OCI-LY7 (cell line): ENCODE data around the gene VIL1.

ENCODE experiments used
- EZH2phosphoT487 ChIP-seq: fragments of 200-600 bp; sonication (generic); IDR thresholded peaks from 2 replicates; pipeline ENCODE4 v1.6.1; 2018; ENCODE audit warnings: low read depth, borderline replicate concordance, mild to moderate bottlenecking, mixed run types, antibody characterized with exemption, low read length, moderate library complexity, mixed read lengths
- TF ChIP-seq, protein P1 (sequence below): fragments of 200-600 bp; sonication (generic); conservative IDR thresholded peaks from 2 replicates; pipeline ENCODE4 v1.5.1; 2014; ENCODE audit warnings: mild to moderate bottlenecking, antibody characterized with exemption, low read length, moderate library complexity, mixed read lengths

DNA sequence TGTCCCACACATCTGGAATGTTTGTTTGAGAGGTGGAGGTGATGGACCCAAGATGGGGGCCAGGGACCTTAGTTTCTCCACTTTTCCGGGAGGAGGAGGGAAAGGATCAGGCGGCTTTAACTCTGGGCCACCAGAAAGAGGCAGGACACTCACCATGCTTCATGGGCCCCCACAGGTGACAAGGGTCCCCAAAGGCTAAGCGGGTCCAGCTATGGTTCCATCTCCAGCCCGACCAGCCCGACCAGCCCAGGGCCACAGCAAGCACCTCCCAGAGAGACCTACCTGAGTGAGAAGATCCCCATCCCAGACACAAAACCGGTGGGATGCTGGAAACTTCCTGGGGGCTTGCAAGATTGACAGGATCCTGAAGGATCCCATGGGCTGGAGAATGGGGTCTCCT, 36.1 kb upstream of the VIL1 start:
- TF ChIP-seq, protein P1, sequence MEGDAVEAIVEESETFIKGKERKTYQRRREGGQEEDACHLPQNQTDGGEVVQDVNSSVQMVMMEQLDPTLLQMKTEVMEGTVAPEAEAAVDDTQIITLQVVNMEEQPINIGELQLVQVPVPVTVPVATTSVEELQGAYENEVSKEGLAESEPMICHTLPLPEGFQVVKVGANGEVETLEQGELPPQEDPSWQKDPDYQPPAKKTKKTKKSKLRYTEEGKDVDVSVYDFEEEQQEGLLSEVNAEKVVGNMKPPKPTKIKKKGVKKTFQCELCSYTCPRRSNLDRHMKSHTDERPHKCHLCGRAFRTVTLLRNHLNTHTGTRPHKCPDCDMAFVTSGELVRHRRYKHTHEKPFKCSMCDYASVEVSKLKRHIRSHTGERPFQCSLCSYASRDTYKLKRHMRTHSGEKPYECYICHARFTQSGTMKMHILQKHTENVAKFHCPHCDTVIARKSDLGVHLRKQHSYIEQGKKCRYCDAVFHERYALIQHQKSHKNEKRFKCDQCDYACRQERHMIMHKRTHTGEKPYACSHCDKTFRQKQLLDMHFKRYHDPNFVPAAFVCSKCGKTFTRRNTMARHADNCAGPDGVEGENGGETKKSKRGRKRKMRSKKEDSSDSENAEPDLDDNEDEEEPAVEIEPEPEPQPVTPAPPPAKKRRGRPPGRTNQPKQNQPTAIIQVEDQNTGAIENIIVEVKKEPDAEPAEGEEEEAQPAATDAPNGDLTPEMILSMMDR: no peak
- TF ChIP-seq EZH2phosphoT487: no peak
